Stomach (tissue), 9 donors: ENCODE measurements around the gene MAP3K2. TPM values are rescaled to one million over a fixed set of nuclear protein-coding genes. Genes with fewer than 3 reads are reported as not detected.

Experiments used
- DNase-seq, 2 donors: peaks; one replicate each; pipeline versions ENCODE4 v3.0.0 to v3.0.0-alpha.2; 2013 to 2019
- H3K27ac ChIP-seq, 5 donors: fragments of 200-600 bp in 4 of 5; sonication (generic) in 4 of 5; one replicate each; pipeline ENCODE4 v1.5.1; 2013 to 2019; ENCODE audit warnings: mild to moderate bottlenecking in 1 of 5, moderate library complexity in 1 of 5
- H3K27me3 ChIP-seq, 3 donors: fragments of 200-600 bp; sonication (generic); one replicate each; pipeline ENCODE4 v1.5.1; 2017 to 2019; ENCODE audit warnings: mixed run types in 1 of 3
- H3K36me3 ChIP-seq, 4 donors: fragments of 200-600 bp; sonication (generic); 1 replicate in 3 of 4; 2 replicates in 1 of 4; pipeline ENCODE4 v1.5.1; 2016 to 2019
- H3K4me1 ChIP-seq, 4 donors: fragments of 200-600 bp; sonication (generic); one replicate each; pipeline ENCODE4 v1.5.1; 2016 to 2019
- H3K4me3 ChIP-seq, 4 donors: fragments of 200-600 bp; sonication (generic) in 3 of 4; one replicate each; pipeline ENCODE4 v1.5.1; 2016 to 2019; ENCODE audit warnings: mild to moderate bottlenecking in 1 of 4
- H3K9me3 ChIP-seq, 4 donors: fragments of 200-600 bp; sonication (generic); one replicate each; pipeline ENCODE4 v1.5.1; 2016 to 2019
- EP300 ChIP-seq: sonication (generic); formaldehyde crosslinking; IDR thresholded peaks from one replicate; pipeline ENCODE4 v1.6.1; 2017; ENCODE audit warnings: antibody characterized with exemption
- POLR2A ChIP-seq, 4 donors: fragments of 450-650 bp; IDR thresholded peaks; one replicate each; pipeline ENCODE4 v1.6.1; 2016; ENCODE audit warnings: antibody characterized with exemption in 4 of 4, control low read depth in 2 of 4, mild to moderate bottlenecking in 1 of 4, moderate library complexity in 1 of 4
- POLR2AphosphoS5 ChIP-seq, 3 donors: sonication (generic); formaldehyde crosslinking; IDR thresholded peaks; one replicate each; pipeline ENCODE4 v1.6.1; 2016; ENCODE audit warnings: antibody characterized with exemption in 3 of 3
- WGBS, 5 donors: extraction: QIAGEN DNeasy Blood & Tissue Kit in 3 of 5; methylation state at CpG; one replicate each; pipeline versions ENCODE4 v1.1.5 to v1.1.7; 2013 to 2018; 5-methylcytosine and 5-hydroxymethylcytosine counted together
- intact Hi-C: fragments of 100-400 bp; cut with DNase I; formaldehyde crosslinking; loops from one replicate; pipeline ENCODE4 v1.15.1; 2023; ENCODE audit warnings: low total_unique reads
- polyA plus RNA-seq, 3 donors: library from polyadenylated mRNA; stranded (reverse); fragments of 200-250 nt; gene quantifications; one replicate each; pipeline ENCODE4 v1.2.3, GENCODE V29; 2013
- total RNA-seq, 5 donors: library from RNA; depleted of rRNA; stranded (reverse); fragments of >200 nt; gene quantifications; one replicate each; pipeline versions ENCODE4 v1.1.0 to v1.2.3, GENCODE V29; 2014 to 2016
- TF ChIP-seq, protein P1 (sequence below), 7 experiments: fragments of 450-650 bp in 4 of 7; fragments of 200-600 bp in 3 of 7; sonication (generic) in 3 of 7; IDR thresholded peaks; one replicate each; pipeline ENCODE4 v1.5.1; 2016 to 2019; ENCODE audit warnings: antibody characterized with exemption in 7 of 7, control low read depth in 2 of 7, mild to moderate bottlenecking in 1 of 7
- donor health status: healthy with polysubstance abuse.
- donor health status: Bipolar disorder and iron deficiency.
- donor health status: healthy.

The MAP3K2 gene
- total and polyA plus RNA-seq, 8 donors = 3.8 to 141 (median 55.6) TPM

DNA sequence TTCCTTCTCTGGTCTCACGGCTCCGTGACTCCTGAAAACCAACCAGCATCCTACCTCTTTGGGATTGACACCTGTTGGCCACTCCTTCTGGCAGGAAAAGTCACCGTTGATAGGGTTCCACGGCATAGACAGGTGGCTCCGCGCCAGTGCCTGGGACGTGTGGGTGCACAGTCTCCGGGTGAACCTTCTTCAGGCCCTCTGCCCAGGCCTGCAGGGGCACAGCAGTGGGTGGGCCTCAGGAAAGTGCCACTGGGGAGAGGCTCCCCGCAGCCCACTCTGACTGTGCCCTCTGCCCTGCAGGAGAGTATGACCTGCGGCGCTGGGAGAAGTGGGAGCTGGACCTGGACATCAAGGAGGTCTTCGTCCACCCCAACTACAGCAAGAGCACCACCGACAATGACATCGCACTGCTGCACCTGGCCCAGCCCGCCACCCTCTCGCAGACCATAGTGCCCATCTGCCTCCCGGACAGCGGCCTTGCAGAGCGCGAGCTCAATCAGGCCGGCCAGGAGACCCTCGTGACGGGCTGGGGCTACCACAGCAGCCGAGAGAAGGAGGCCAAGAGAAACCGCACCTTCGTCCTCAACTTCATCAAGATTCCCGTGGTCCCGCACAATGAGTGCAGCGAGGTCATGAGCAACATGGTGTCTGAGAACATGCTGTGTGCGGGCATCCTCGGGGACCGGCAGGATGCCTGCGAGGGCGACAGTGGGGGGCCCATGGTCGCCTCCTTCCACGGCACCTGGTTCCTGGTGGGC, 40.5 kb upstream of the MAP3K2 start:
- Histone ChIP-seq H3K27me3 (peaks cover 0 to 20% (median 4%) of the 10 kb centered on the region in 3 donors), H3K4me1 (peaks cover 5 to 11% (median 7%) of the 10 kb centered on the region in 4 donors), H3K4me3 (no peak overlapping the region), H3K36me3 (peaks cover 0 to 10% (median 4%) of the 10 kb centered on the region in 4 donors), H3K27ac (no peak overlapping the region), H3K9me3 (no peaks in the 10 kb centered on the region)
- TF ChIP-seq, protein P1, sequence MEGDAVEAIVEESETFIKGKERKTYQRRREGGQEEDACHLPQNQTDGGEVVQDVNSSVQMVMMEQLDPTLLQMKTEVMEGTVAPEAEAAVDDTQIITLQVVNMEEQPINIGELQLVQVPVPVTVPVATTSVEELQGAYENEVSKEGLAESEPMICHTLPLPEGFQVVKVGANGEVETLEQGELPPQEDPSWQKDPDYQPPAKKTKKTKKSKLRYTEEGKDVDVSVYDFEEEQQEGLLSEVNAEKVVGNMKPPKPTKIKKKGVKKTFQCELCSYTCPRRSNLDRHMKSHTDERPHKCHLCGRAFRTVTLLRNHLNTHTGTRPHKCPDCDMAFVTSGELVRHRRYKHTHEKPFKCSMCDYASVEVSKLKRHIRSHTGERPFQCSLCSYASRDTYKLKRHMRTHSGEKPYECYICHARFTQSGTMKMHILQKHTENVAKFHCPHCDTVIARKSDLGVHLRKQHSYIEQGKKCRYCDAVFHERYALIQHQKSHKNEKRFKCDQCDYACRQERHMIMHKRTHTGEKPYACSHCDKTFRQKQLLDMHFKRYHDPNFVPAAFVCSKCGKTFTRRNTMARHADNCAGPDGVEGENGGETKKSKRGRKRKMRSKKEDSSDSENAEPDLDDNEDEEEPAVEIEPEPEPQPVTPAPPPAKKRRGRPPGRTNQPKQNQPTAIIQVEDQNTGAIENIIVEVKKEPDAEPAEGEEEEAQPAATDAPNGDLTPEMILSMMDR (IDR thresholded peaks at IDR 0.05) = no peak
- TF ChIP-seq POLR2AphosphoS5 (IDR thresholded peaks at IDR 0.05) (no peak), POLR2A (IDR thresholded peaks at IDR 0.05) (no peak), EP300 (no peak)
- DNase-seq = no peak
- 91 to 94% (median 93%) methylated on average over 35 to 36 of the region's 36 CpGs for WGBS, 5 donors
- intact Hi-C loops = no loop called here

DNA sequence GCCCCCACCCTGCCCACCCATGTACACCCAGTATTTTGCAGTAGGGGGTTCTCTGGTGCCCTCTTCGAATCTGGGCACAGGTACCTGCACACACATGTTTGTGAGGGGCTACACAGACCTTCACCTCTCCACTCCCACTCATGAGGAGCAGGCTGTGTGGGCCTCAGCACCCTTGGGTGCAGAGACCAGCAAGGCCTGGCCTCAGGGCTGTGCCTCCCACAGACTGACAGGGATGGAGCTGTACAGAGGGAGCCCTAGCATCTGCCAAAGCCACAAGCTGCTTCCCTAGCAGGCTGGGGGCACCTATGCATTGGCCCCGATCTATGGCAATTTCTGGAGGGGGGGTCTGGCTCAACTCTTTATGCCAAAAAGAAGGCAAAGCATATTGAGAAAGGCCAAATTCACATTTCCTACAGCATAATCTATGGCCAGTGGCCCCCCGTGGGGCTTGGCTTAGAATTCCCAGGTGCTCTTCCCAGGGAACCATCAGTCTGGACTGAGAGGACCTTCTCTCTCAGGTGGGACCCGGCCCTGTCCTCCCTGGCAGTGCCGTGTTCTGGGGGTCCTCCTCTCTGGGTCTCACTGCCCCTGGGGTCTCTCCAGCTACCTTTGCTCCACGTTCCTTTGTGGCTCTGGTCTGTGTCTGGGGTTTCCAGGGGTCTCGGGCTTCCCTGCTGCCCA, 39.7 kb upstream of the MAP3K2 start:
- Histone ChIP-seq H3K4me1 (peaks cover 12 to 18% (median 14%) of the 10 kb centered on the region in 4 donors), H3K27me3 (peaks cover 0 to 27% (median 12%) of the 10 kb centered on the region in 3 donors), H3K4me3 (no peak overlapping the region), H3K36me3 (peaks cover 0 to 10% (median 4%) of the 10 kb centered on the region in 4 donors), H3K9me3 (no peaks in the 10 kb centered on the region), H3K27ac (no peak overlapping the region)
- no peak for DNase-seq
- 82 to 92% (median 88%) methylated on average over 7 of the region's 7 CpGs for WGBS, 5 donors
- intact Hi-C loops = no loop called here
- TF ChIP-seq POLR2A (IDR thresholded peaks at IDR 0.05) (no peak), EP300 (no peak), POLR2AphosphoS5 (IDR thresholded peaks at IDR 0.05) (no peak)
- TF ChIP-seq, protein P1 (IDR thresholded peaks at IDR 0.05) = no peak

DNA sequence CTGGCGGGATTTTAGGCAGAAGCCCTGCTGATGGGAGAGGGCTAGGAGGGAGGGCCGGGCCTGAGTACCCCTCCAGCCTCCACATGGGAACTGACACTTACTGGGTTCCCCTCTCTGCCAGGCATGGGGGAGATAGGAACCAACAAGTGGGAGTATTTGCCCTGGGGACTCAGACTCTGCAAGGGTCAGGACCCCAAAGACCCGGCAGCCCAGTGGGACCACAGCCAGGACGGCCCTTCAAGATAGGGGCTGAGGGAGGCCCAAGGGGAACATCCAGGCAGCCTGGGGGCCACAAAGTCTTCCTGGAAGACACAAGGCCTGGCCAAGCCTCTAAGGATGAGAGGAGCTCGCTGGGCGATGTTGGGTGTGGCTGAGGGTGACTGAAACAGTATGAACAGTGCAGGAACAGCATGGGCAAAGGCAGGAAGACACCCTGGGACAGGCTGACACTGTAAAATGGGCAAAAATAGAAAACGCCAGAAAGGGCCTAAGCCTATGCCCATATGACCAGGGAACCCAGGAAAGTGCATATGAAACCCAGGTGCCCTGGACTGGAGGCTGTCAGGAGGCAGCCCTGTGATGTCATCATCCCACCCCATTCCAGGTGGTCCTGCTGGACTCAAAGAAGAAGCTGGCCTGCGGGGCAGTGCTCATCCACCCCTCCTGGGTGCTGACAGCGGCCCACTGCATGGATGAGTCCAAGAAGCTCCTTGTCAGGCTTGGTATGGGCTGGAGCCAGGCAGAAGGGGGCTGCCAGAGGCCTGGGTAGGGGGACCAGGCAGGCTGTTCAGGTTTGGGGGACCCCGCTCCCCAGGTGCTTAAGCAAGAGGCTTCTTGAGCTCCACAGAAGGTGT, 39.0 kb upstream of the MAP3K2 start:
- intact Hi-C loops = no loop called here
- H3K27ac ChIP-seq = no peak overlapping the region
- peaks cover 13 to 22% (median 16%) of the 10 kb centered on the region in 4 donors for H3K4me1 ChIP-seq
- no peaks in the 10 kb centered on the region for H3K9me3 ChIP-seq
- H3K27me3 ChIP-seq = peaks cover 0 to 35% (median 17%) of the 10 kb centered on the region in 3 donors
- TF ChIP-seq, protein P1 (IDR thresholded peaks at IDR 0.05) = no peak
- TF ChIP-seq POLR2AphosphoS5 (IDR thresholded peaks at IDR 0.05) (no peak), POLR2A (IDR thresholded peaks at IDR 0.05) (no peak), EP300 (no peak)
- no peak overlapping the region for H3K4me3 ChIP-seq
- 88 to 95% (median 92%) methylated on average over 9 to 10 of the region's 10 CpGs for WGBS, 5 donors
- no peak for DNase-seq
- H3K36me3 ChIP-seq = peaks cover 0 to 10% (median 4%) of the 10 kb centered on the region in 4 donors
